ENCODE measurements around the gene ORAI1.
"Not testable (repeated sequence)": the region's sequence is repeated elsewhere in the genome, so short reads cannot be mapped to it uniquely, and the experiment has no call there.

The ORAI1 gene

DNA sequence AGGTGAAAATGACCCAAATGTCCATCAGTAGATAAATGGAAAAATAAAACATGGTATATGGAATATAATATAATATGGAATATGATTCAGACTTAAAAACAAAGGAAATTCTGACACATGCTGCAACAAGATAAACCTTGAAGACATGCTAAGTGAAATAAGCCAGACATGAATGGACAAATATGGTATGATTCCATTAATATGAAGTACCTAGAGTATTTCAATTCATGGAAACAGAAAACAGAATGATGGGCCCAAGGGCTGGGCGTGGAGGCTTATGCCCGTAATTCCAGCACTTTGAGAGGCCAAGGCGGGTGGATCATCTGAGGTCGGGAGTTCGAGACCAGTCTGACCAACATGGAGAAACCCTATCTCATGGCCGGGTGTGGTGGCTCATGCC lies 22.7 kb upstream of the ORAI1 start:
- no peak for DNase-seq (ENCODE audit: low read depth)

DNA sequence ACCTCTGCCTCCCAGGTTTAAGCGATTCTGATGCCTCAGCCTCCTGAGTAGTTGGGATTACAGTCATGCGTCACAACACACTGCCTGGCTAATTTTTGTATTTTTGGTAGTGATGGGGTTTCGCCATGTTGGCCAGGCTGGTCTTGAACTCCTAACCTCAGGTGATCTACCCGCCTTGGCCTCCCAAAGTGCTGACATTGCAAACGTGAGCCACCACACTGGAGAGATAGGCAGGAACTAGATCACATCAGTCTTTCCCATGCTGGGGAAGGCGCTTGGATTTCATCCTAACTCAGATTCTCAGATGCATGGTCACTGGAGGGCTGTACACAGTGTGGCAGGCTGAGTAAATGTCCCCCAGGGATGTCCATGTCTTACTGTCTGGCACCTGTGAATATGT lies 18.0 kb upstream of the ORAI1 start:
- DNase-seq (ENCODE audit: low read depth): no peak

DNA sequence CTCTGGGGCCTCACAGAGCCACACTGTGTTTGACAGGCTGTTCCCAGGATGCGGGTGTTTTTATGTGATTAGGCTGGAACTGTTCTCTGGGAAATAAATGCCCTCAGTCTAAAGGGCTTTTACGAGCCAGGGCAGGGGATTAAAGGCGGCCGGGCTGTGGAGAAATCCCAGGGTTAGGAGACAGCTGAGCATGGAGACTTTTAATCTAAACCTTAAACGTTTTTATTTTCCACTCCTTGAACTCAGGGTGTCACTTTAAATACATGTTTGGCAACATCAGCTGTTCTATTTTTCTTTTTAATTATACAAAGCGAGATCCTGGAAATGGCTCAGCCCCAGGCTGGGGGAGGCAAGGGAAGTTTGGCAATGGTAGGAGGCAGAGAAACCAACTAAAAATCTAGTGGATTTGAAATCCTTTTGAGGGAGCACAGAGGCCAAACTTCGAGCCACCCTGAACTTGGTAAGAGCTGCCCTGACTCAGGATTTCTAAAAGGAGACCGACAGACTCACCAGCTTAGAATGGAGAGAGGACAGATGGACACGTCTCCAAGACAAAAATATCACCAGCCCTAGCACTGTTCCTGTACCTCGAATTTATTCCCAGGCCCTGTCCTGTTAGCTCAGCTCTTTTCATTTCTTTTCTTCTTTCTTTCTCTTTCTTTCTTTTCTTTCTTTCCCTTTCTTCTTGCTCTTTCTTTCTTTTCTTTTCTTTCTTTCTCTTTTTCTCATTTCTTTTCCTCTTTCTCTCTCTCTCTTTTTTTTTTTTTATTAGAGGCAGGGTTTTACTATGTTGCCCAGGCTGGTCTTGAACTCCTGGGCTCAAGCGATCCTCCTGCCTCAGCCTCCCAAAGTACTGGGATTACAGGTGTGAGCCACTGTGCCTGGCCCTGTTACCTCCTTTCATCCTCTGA lies 15.8 kb upstream of the ORAI1 start:
- no peak for DNase-seq (ENCODE audit: low read depth)

DNA sequence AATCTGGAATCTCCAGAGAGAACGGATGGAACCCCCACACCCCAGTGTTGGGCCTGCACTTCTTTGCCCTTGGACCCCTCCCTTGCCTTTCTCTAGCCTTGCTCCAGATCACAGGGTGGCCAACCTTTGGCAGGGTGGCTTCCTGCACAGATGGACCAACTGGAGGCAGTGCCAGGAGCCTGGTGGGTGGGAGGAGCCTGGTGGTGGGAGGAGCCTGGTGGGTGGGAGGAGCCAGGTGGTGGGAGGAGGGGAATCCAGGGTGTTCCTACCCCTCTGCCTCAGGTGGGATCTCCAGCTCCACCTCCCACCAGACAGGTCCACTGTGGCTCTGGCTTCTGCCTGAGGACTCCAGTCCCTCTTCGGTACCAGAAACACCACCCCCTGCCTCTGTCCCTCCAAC lies 15.0 kb upstream of the ORAI1 start:
- no peak for DNase-seq (ENCODE audit: low read depth)

DNA sequence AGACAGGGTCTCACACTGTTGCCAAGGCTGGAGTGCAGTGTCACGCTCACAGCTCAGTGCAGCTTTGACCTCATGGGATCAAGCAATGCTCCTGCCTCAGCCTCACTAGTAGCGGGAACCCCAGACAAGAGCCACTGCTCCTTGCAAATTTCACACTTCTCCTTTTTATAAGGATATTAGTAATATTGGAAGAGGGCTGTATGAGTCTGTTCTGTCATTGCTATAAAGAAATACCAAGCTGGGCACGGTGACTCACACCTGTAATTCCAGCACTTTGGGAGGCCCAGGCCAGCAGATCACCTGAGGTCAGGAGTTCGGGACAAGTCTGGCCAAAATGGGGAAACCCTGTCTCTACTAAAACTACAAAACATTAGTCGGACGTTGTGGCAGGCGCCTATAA lies 12.9 kb upstream of the ORAI1 start:
- no peak for DNase-seq (ENCODE audit: low read depth)

DNA sequence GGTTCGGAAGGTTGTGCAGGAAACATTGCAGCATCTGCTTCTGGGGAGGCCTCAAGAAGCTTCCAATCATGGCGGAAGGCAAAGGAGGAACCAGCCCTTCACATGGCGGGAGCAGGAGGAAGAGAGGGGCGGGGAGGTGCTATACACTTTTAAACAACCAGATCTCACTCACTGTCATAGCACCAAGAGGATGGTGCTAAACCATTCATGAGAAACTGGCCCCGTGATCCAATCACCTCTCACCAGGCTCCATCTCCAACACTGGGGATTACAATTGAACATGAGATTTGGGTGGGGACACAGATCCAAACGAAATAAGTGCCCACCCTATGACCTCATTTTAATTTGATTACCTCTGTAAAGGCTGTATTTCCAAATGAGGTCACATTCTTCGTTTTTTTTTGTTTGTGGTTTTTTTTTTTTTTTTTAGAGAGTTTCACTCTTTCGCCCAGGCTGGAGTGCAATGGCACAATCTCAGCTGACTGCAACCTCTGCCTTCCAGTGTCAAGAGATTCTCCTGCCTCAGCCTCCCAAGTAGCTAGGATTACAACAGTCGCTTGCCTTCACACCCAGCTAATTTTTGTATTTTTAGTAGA lies 11.4 kb upstream of the ORAI1 start:
- no peak for DNase-seq (ENCODE audit: low read depth)

DNA sequence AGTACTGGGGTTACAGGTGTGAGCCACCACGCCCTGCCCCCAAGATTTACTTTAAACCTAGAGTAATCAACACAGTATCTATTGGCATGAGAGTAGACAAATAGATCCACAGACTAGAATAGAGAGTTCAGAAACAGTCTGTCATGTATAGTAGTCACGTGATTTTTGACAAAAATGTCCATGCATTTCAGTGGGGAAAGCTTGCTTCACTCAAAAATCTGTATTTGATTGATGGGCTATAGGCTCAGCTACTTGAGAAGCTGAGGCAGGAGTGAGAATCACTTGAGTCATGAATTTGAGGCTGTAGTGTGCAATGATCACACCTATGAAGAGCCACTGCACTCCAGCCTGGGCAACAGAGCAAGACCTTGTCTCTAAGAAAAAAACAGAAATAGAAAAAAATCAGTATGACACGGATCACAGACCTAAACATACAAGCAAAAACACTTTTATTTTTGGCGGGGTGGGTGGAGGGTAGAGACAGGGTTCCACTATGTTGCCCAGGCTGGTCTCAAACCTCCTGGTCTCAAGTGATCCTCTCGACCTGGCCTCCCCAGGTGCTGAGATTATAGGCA lies 7.6 kb upstream of the ORAI1 start:
- no peak for DNase-seq (ENCODE audit: low read depth)

DNA sequence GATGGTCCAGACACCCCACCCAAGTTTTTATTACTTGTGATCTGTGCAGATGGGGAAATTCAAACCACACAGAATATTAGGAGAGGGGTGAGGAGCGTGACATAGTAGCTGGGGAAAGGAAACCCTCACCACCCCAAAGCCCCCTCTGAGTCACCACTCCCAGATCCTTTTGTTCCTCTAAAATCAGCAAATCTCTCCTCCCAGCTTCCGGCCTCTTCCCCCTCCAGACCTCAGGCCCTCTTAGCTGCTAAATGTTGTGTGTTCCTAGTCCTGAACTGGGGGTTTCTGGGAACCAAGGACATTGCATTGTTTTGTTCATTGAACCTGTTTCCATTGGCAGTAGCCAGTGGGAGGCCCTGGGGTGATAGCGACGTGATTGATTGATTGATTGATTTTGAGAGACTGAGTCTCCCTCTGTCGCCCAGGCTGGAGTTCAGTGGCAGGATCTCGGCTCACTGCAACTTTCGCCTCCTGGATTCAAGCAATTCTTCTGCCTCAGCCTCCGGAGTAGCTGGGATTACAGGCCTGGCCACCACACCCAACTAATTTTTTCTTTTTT lies 5.9 kb upstream of the ORAI1 start:
- DNase-seq (ENCODE audit: low read depth): no peak

DNA sequence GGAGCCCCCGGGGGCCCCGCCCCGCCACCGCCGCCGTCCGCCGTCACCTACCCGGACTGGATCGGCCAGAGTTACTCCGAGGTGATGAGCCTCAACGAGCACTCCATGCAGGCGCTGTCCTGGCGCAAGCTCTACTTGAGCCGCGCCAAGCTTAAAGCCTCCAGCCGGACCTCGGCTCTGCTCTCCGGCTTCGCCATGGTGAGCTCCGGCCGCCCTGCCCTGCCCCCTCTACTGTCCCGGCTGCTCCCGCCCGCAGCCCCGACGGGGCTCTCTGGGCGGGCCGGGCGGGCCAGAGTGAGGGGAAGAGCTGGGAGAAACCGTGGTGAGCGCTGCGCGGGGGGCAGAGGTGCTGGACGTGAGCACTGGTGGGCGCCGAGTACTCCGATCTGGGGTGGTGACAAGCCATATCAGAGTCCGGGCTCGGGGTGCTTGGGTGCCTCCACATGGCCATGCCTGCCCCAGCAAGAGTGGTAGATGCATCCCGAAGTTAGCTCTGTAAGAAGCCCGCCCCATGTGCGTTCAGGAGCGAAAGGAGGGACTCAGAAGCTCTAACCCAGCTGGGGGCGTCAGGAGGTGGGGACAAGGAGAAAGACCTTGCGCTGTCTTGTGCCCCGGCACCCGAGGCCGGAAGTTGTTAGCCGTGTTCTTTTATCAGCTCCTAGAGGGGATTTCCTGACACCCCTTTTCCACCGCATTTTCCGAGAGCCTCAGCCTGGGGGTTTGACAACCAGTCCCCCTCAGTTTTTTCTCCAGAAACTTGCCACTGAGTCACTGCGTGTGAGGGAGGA lies 717 bp downstream of the ORAI1 start:
- DNase-seq (ENCODE audit: low read depth): no peak

DNA sequence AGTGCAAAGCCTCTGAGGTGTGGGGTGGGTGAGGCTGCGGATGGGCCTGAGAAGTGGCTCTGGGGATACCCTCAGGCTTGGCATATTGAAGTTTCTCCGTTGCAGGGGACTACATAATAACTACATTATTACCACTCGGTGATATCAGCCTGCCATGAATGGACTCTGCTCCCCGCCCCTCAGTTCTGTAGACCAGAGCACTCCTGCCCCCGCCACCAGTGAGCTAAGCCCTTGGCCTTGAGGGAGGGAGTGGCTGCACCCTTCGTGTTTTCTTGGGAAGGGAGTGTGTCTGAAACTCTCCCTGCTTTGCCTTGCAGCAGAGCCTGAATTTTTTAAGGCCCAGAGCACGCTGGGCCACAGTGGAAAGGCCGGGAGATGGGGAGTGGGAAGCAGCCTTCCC lies 1.7 kb downstream of the ORAI1 start:
- no peak for DNase-seq (ENCODE audit: low read depth)

DNA sequence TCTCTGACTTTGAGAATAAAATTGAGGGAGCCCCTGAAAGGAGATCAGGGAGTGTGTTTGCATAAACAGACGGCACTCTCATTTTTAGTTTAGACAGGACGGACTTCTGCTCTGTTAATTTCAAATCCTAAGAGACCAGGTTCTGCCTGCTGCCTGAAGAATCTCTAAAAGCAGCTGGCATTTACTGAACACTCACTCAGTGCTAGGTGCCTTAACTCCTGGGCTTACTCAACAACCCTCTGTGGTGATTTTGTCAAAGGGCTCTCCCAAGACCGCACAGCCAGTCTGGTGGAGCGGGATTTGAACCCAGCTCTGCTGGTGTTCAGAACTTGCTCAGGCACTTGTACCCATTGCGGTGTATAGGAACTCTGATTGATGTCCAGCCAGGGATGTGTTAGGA lies 2.2 kb downstream of the ORAI1 start:
- no peak for DNase-seq (ENCODE audit: low read depth)

DNA sequence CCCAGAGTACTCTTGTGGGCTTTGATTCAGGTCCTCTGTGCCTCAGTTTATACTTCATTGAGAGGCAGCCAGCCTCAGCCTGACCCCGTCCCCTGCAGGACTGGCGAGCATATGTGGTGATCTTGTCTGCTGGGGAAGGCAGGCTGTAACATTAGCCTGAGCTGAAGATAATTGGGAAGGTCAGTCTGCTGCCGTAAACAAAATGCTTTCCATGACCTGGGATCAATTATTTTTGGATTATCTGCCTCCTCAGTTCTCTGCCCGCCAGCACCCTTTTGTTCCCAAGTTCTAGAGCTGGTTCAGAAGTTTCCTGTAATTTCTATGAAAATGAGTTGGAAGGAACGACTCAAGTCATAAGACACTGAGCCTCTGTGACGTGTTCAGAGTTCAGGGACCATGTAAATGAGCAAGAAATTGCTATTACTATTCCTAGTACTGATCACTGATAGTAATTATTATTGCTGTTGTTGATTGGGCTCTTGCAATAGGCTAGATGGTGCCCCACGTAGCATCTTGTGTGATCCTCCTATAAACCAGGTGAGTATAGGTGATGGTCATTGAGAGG lies 4.5 kb downstream of the ORAI1 start:
- DNase-seq (ENCODE audit: low read depth): no peak

DNA sequence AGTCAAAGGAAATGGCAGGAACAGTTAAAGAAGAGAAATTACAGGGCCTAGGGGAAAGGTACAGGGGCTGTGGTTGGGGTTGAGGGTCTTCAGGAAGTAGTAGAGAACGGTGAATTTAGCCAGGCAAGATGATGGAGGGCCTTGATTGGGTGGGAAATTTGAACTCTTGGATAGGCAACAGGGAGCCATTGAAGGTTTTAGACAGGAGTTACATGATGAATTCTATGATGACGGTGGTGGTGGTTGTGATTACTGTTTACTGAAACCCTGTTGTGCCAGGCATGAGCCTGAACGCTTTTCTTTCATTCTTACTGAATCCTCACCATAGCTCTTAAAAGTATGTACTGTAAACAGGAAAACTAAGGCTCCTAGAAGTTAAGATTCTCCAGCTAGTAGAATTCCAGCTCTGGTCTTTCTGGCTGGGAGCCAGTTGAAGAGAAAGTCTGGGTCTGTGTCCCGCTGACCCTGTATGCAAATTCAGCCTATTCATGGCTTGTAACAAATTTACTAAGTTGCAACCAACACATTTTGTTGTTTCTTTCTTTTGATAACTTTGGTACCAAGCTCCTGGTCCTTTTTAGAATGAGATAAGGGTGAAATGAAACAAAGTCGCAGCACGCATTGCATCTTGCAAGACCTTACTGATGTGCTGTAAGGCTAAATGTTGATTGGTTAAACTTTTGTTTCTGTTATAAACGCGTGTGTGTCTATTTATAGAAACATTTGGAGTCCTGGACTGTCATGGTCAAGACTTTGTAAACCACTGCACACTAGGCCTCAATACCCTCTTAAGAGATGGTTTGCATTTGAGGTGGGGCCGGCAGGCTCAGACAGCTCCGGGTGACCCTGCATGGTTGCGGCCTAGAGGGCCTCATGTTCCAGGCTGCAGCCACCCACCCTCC lies 6.0 kb downstream of the ORAI1 start:
- no peak for DNase-seq (ENCODE audit: low read depth)

DNA sequence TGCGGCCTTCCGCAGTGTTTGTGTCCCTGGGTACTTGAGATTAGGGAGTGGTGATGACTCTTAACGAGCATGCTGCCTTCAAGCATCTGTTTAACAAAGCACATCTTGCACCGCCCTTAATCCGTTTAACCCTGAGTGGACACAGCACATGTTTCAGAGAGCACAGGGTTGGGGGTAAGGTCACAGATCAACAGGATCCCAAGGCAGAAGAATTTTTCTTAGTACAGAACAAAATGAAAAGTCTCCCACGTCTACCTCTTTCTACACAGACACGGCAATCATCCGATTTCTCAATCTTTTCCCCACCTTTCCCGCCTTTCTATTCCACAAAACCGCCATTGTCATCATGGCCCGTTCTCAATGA lies 7.5 kb downstream of the ORAI1 start:
- not testable (repeated sequence) for DNase-seq (ENCODE audit: low read depth)

DNA sequence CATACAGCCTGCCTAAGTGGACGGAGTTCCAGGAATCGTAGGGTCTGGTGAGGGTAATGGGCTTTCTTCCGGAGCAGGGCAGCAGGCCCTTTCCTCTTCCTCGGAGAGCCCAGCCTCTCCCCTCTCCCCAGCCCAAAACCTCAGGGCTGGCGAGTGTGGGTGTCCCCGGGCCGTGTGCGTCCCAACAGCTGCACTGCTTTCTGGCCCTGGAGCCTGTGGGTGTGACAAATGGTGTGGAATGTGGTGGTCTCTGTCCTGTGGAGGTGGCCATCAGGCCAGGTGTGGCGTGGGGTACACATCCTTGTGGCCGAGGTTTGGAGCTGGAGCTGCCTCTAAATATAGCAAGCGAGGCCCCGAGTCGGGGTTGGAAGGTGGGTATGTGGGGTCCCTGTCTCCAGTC lies 8.5 kb downstream of the ORAI1 start:
- DNase-seq (ENCODE audit: low read depth): no peak

DNA sequence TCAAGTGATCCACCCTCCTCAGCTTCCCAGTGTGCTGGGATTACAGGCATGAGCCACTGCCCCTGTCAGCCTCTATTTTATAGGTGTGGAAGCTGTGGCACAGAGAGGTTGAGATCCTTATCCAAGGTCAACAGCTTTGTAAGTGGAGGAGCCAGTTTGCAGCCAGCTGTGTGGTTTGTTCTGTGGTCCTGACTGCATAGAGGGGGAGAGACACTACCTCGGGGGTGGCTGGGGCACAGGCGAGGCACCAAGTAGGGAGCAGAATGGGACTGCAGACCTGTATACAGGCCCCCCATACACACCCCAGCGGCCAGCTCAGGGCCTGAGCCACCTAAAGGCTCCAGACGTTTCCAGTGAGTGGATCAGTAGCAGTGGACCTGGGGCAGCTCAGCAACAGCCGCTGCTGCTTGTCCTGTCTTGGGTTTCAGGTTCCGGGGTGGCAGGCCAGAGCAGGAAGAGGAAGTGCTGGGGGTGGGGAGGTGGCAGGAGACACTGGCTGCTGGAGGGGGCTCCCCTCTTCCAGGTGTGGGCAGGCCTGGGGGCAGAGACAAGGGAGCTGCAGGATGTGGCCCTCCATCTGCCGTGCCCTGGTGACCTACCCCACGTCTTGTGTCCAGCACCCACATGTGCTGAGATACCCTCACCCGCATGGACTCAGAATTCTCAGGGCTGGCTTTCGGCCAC lies 11.0 kb downstream of the ORAI1 start:
- DNase-seq (ENCODE audit: low read depth): no peak

DNA sequence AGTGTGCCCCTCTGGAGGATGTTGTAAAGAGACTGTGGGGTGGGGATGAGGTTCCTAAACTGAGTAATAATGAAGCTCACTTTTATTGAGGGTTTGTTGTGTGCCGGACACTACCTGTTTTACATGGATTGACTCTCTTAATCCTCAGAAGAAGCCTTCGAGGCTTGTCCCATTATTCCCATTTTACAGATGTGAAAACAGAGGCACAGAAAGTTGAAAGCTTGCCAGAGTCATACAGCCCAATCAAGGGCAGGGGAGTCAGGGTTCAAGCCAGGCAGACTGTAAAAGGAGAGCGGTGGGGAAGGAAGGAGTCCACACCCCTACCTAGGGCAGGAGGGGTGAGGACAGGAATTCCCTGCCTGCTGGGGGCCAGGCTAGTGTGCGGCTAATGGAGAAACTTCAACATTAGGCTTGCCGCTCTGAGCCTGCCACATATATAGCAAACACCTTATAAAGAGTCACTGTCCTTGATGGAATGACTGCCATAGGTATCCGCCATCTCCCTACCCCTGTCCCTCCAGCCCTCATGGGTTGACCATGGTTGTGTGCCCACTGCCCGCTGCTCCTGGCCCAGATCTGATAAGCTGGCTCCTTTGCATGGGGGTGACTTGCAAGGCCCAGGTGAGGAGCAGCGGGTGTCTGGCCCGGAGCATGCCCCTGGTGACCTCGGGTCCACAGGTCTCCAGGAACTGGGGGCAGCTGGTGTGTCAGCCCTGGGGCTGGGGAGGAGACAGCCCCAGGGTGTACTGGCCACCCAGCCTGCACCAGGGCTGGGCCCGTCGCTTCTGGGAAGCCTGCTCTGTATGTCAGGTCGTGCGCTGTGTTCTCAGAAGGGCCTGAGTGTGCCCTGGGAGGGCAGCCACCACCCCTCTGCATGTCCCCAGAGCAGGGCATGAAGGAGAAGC lies 12.2 kb downstream of the ORAI1 start:
- no peak for DNase-seq (ENCODE audit: low read depth)

DNA sequence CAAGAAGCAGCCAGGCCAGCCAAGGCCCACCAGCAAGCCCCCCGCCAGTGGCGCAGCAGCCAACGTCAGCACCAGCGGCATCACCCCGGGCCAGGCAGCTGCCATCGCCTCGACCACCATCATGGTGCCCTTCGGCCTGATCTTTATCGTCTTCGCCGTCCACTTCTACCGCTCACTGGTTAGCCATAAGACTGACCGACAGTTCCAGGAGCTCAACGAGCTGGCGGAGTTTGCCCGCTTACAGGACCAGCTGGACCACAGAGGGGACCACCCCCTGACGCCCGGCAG lies 15.0 kb downstream of the ORAI1 start:
- DNase-seq (ENCODE audit: low read depth): no peak

DNA sequence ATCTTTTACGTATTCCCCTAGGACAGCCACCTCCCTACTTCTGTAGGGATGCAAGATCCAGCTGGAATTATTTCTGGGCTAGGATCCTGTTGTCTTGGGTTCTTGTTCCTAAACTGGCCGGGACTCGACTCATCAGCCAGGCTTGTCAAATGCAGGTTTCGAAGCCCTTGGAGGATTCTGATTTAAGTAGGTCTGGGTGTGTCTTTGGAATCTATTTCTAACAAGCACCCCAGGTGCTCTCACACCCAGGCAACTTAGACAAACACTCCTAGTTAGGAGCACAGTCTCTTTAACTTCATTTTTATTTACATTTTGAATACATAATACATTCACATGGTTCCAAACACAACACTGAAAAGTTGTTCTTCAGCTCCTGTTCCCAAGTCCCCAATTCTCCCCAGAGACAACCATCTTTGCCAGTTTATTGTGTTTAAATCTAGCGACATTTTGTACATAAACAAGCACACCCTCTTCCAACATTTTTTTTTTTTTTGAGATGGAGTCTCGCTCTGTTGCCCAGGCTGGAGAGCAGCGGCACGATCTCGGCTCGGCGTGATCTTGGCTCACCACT lies 22.2 kb downstream of the ORAI1 start:
- no peak for DNase-seq (ENCODE audit: low read depth)
